OCI-LY7 (cell line): ENCODE results near the gene DSCAM. TPM values are rescaled to one million over a fixed set of nuclear protein-coding genes. Genes with fewer than 3 reads are reported as not detected.

ENCODE experiments used
- BruUV-seq: library from RNA; stranded (reverse); fragments of 400-500 nt; replicated peaks from 2 replicates; lab custom pipeline; 2021; lab: Mats Ljungman, UMichigan
- CTCF ChIA-PET: fragments of 300-600 bp; sonication (Branson Sonifier 250); formaldehyde crosslinking; loops from one replicate; lab custom pipeline; 2022; ENCODE audit warnings: antibody characterized with exemption; ENCODE audit not compliant: unreplicated experiment; lab: Charles Lee
- POLR2A ChIA-PET: fragments of 300-600 bp; sonication (Branson Sonifier 250); formaldehyde crosslinking; loops from one replicate; lab custom pipeline; 2022; ENCODE audit warnings: antibody characterized with exemption; lab: Charles Lee
- DNase-seq: peaks from one replicate; pipeline ENCODE4 v3.0.0-alpha.2; 2015; ENCODE audit warnings: low spot score
- H2AFZ ChIP-seq: fragments of 200-600 bp; sonication (generic), shearing (Covaris generic); 2 replicates; pipeline ENCODE4 v1.6.1; 2014; ENCODE audit warnings: mild to moderate bottlenecking, antibody characterized with exemption, low read length, moderate library complexity
- H3K27ac ChIP-seq: fragments of 200-600 bp; sonication (generic); 2 replicates; pipeline ENCODE4 v1.5.1; 2014; ENCODE audit warnings: mixed run types, low read depth, mild to moderate bottlenecking, moderate library complexity, low read length, inconsistent platforms; ENCODE audit not compliant: poor library complexity, severe bottlenecking
- H3K36me3 ChIP-seq: fragments of 200-600 bp; sonication (generic); 2 replicates; pipeline ENCODE4 v1.6.1; 2014; ENCODE audit warnings: mild to moderate bottlenecking, antibody characterized with exemption, low read length, moderate library complexity, mixed read lengths; ENCODE audit not compliant: insufficient read depth
- H3K4me1 ChIP-seq: fragments of 200-600 bp; sonication (generic); 2 replicates; pipeline ENCODE4 v1.5.1; 2014; ENCODE audit warnings: mild to moderate bottlenecking, low read length; ENCODE audit not compliant: insufficient read depth, poor library complexity, severe bottlenecking
- H3K4me2 ChIP-seq: fragments of 200-600 bp; sonication (generic); 2 replicates; pipeline ENCODE4 v1.6.1; 2014; ENCODE audit warnings: mild to moderate bottlenecking, low read length
- H3K4me3 ChIP-seq: fragments of 200-600 bp; sonication (generic); 2 replicates; pipeline ENCODE4 v1.5.1; 2014; ENCODE audit warnings: mild to moderate bottlenecking, low read depth, low read length; ENCODE audit not compliant: poor library complexity, severe bottlenecking
- H3K79me2 ChIP-seq: fragments of 200-600 bp; sonication (generic); 2 replicates; pipeline ENCODE4 v1.6.1; 2016; ENCODE audit warnings: low read depth, mild to moderate bottlenecking, low read length, moderate library complexity, mixed read lengths; ENCODE audit not compliant: insufficient read depth
- H3K9me2 ChIP-seq: fragments of 200-600 bp; sonication (generic); 2 replicates; pipeline ENCODE4 v1.6.1; 2016; ENCODE audit warnings: mild to moderate bottlenecking, low read length, mixed read lengths; ENCODE audit not compliant: insufficient read depth
- H3K9me3 ChIP-seq: fragments of 200-600 bp; sonication (generic); 2 replicates; pipeline ENCODE4 v1.6.1; 2014; ENCODE audit warnings: mild to moderate bottlenecking, mixed run types, low read length, mixed read lengths
- H4K20me1 ChIP-seq: fragments of 200-600 bp; sonication (generic); 2 replicates; pipeline ENCODE4 v1.6.1; 2014; ENCODE audit warnings: mild to moderate bottlenecking, antibody characterized with exemption, low read length, moderate library complexity, mixed read lengths; ENCODE audit not compliant: insufficient read depth
- EZH2phosphoT487 ChIP-seq: fragments of 200-600 bp; sonication (generic); IDR thresholded peaks from 2 replicates; pipeline ENCODE4 v1.6.1; 2018; ENCODE audit warnings: low read depth, borderline replicate concordance, mild to moderate bottlenecking, mixed run types, antibody characterized with exemption, low read length, moderate library complexity, mixed read lengths
- intact Hi-C: fragments of 100-400 bp; cut with micrococcal nuclease; formaldehyde crosslinking; loops from one replicate; pipeline ENCODE4 v1.10.0; 2022; ENCODE audit not compliant: unreplicated experiment
- total RNA-seq, 2 experiments: library from RNA; depleted of rRNA in 1 of 2; stranded (reverse); fragments of >200 nt in 1 of 2; shearing (Covaris generic) in 1 of 2; gene quantifications; 2 replicates each; pipeline ENCODE4 v1.2.3, GENCODE V29; 2014 to 2022
- TF ChIP-seq, protein P1 (sequence below): fragments of 200-600 bp; sonication (generic); conservative IDR thresholded peaks from 2 replicates; pipeline ENCODE4 v1.5.1; 2014; ENCODE audit warnings: mild to moderate bottlenecking, antibody characterized with exemption, low read length, moderate library complexity, mixed read lengths

The DSCAM gene
- total RNA-seq, 2 experiments from 2014 or later = not detected

DNA sequence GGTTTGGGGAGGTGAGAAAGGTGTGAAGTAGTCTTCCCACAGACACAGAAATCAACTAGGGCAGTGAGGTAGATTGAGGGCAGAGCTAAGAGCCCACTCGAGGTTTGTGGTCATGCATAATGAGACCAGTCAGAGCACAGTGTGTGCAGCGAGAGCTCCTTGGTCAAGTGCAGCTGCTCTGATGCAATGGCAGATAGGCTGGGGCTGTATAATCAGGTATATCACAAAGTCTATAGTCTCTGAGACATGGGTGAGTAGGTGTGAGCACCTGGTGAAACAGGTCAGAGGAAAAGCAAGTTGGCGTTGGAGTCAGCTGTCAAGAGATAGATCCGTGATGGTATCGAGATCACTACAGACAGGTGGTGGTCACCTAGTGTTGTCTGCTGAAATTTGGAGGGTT lies 17.6 kb downstream of the DSCAM start:
- intact Hi-C loops = no loop called here
- no peaks in the 10 kb centered on the region for H3K9me2 ChIP-seq
- ChIA-PET CTCF (no interaction called here), POLR2A (interaction anchor here (0.7 kb wide), 1 partner anchor 47 kb away, joined by 3 read pairs; no protein-coding TSS in a partner anchor)
- no TSS peak for BruUV-seq
- no peaks in the 10 kb centered on the region for H4K20me1 ChIP-seq
- no peak overlapping the region for H2AFZ ChIP-seq
- no peak for TF ChIP-seq EZH2phosphoT487
- TF ChIP-seq, protein P1, sequence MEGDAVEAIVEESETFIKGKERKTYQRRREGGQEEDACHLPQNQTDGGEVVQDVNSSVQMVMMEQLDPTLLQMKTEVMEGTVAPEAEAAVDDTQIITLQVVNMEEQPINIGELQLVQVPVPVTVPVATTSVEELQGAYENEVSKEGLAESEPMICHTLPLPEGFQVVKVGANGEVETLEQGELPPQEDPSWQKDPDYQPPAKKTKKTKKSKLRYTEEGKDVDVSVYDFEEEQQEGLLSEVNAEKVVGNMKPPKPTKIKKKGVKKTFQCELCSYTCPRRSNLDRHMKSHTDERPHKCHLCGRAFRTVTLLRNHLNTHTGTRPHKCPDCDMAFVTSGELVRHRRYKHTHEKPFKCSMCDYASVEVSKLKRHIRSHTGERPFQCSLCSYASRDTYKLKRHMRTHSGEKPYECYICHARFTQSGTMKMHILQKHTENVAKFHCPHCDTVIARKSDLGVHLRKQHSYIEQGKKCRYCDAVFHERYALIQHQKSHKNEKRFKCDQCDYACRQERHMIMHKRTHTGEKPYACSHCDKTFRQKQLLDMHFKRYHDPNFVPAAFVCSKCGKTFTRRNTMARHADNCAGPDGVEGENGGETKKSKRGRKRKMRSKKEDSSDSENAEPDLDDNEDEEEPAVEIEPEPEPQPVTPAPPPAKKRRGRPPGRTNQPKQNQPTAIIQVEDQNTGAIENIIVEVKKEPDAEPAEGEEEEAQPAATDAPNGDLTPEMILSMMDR = no peak
- no peaks in the 10 kb centered on the region for H3K9me3 ChIP-seq
- no peaks in the 10 kb centered on the region for H3K79me2 ChIP-seq
- no peak overlapping the region for H3K27ac ChIP-seq
- no peak for DNase-seq
- no peaks in the 10 kb centered on the region for H3K4me1 ChIP-seq
- H3K4me3 ChIP-seq = no peak overlapping the region
- H3K36me3 ChIP-seq = no peaks in the 10 kb centered on the region
- H3K4me2 ChIP-seq = no peak overlapping the region

DNA sequence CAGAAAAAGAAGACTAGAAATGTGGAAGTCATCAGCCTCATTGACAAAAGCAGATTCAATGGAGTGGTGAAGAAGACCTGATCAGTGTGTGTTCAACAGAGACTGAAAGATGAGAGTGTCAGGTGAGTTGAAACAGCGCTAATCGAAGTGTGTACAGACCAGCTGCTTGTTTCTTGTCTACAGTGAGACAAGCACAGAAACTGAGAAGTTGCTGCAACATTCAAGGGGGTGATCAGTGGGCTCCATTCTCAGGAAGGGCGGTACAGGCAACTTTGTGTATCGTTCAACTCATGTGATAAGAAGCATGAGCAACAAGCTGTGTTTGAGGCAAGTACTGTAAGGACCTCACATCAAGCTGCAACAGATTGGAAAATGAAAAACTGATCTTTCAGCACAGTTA lies 19.4 kb downstream of the DSCAM start:
- CTCF ChIA-PET = no interaction called here

More for the DNA sequence above, 19.4 kb downstream of the DSCAM start:
- H3K4me1 ChIP-seq = no peaks in the 10 kb centered on the region
- no peak overlapping the region for H2AFZ ChIP-seq
- no peak overlapping the region for H3K27ac ChIP-seq
- intact Hi-C loops = no loop called here
- no peaks in the 10 kb centered on the region for H4K20me1 ChIP-seq
- no peaks in the 10 kb centered on the region for H3K79me2 ChIP-seq
- TF ChIP-seq, protein P1 = no peak
- no peak overlapping the region for H3K4me3 ChIP-seq
- H3K9me3 ChIP-seq = no peaks in the 10 kb centered on the region
- H3K4me2 ChIP-seq = no peak overlapping the region
- POLR2A ChIA-PET = no interaction called here
- DNase-seq = no peak
- BruUV-seq = no TSS peak
- H3K9me2 ChIP-seq = no peaks in the 10 kb centered on the region
- no peaks in the 10 kb centered on the region for H3K36me3 ChIP-seq
